Measurements from ENCODE around the gene CYTH1. TPM values are rescaled to one million over a fixed set of nuclear protein-coding genes. Genes with fewer than 3 reads are reported as not detected.

CYTH1 gene
- total RNA-seq, 1 experiment from 2014 or later, result 9.7 TPM

- no CpG with 5 or more reads among the region's 14 CpGs for WGBS (ENCODE audit: extremely low coverage, insufficient read length, low lambda C conversion rate)
Measured at GRCh38 chr17:78717431-78717980, 64.6 kb downstream of the CYTH1 start.

More at GRCh38 chr17:78717431-78717980, 64.6 kb downstream of the CYTH1 start:
- H3K36me3 Mint-ChIP-seq (ENCODE audit: insufficient read depth in 1 of 3, low read depth in 3 of 3), result no peaks in the 10 kb centered on the region
- Histone ChIP-seq H3K27ac (ENCODE audit: insufficient read length, low read depth, low read length) (no peak overlapping the region), H3K56ac (ENCODE audit: insufficient read length, low read depth, low read length) (no peak overlapping the region), H3K9ac (ENCODE audit: extremely low read depth, insufficient read length, low read length) (peak overlapping the region; percentile 38), H2BK120ac (ENCODE audit: low read depth, low read length, poor library complexity, severe bottlenecking) (no peak overlapping the region), H4K5ac (ENCODE audit: insufficient read length, low read depth, low read length) (no peak overlapping the region), H2BK15ac (ENCODE audit: low read depth, low read length) (no peak overlapping the region), H3K9me3 (ENCODE audit: control insufficient read depth, low read depth, low read length) (no peaks in the 10 kb centered on the region), H4K91ac (ENCODE audit: insufficient read length, low read depth, low read length) (no peak overlapping the region), H3K4me2 (ENCODE audit: insufficient read depth, insufficient read length, low read length) (no peak overlapping the region), H3K23ac (ENCODE audit: insufficient read length, low read depth, low read length) (no peak overlapping the region), H2AFZ (ENCODE audit: low read length) (no peak overlapping the region), H3K4ac (ENCODE audit: low read depth, low read length) (no peak overlapping the region), H3T11ph (ENCODE audit: low read length) (no peak overlapping the region), H2AK5ac (ENCODE audit: insufficient read length, low read length) (no peak overlapping the region), H3K23me2 (ENCODE audit: insufficient read length, low read depth, low read length, poor library complexity, severe bottlenecking) (no peaks in the 10 kb centered on the region), H3K27me3 (ENCODE audit: insufficient read depth, low read length) (no peaks in the 10 kb centered on the region), H3K14ac (ENCODE audit: insufficient read depth, low read length) (no peak overlapping the region), H4K20me1 (ENCODE audit: control insufficient read depth, insufficient read depth, insufficient read length) (no peaks in the 10 kb centered on the region), H2BK20ac (ENCODE audit: low read depth, low read length, poor library complexity, severe bottlenecking) (no peak overlapping the region), H2BK5ac (ENCODE audit: insufficient read length, low read length) (no peak overlapping the region), H3K79me2 (ENCODE audit: insufficient read depth, low read length) (no peaks in the 10 kb centered on the region), H3K18ac (ENCODE audit: insufficient read length, low read depth, low read length) (no peak overlapping the region), H2BK12ac (ENCODE audit: insufficient read length, low read depth, low read length) (no peak overlapping the region), H3K4me1 (ENCODE audit: insufficient read depth, low read length) (peaks cover 6% of the 10 kb centered on the region; the same call in 1 of the 2 replicates), H3K79me1 (ENCODE audit: insufficient read depth, low read depth, low read length, poor library complexity, severe bottlenecking) (no peaks in the 10 kb centered on the region), H4K8ac (replicated peaks; ENCODE audit: insufficient read length, low read depth, low read length) (no peak overlapping the region)
- H3K27me3 Mint-ChIP-seq (ENCODE audit: low read depth), result peaks cover 6% of the 10 kb centered on the region; the same call in 1 of the 2 replicates
- peak overlapping the region; percentile 24 to 75; a peak in 3 of 5 replicates for H3K4me3 Mint-ChIP-seq
- TF ChIP-seq CTCF (conservative IDR thresholded peaks at IDR 0.05), result no peak
- no peaks in the 10 kb centered on the region for H3K9me3 Mint-ChIP-seq
- peaks cover 31 to 51% of the 10 kb centered on the region in 2 experiments for H3K4me1 Mint-ChIP-seq
- no peak for DNase-seq
- H3K27ac Mint-ChIP-seq, result no peak overlapping the region
